CD4-positive, CD25-positive, alpha-beta regulatory T cell (primary cell): Measurements from ENCODE around the gene LEMD3. TPM values are rescaled to one million over a fixed set of nuclear protein-coding genes. Genes with fewer than 3 reads are reported as not detected.
A peak's percentile ranks its signal among the peaks of the same experiment; 100 is the strongest.

Source experiments
- ATAC-seq, 2 donors: fragments of 150-1000 bp; cut with Tn5 transposase; one replicate each; pipeline ENCODE4 v1.10.0; 2021; ENCODE audit warnings: low read depth in 2 of 2, moderate number of reproducible peaks in 2 of 2, moderate library complexity in 1 of 2
- DNase-seq, 3 donors: peaks; one replicate each; pipeline versions ENCODE4 v3.0.0 to v3.0.0-alpha.2; 2012 to 2022; ENCODE audit warnings: mixed read lengths in 1 of 3
- H3K27ac ChIP-seq: one replicate; pipeline ENCODE4 v1.7.0; 2013; ENCODE audit warnings: mild to moderate bottlenecking, low read length; ENCODE audit not compliant: insufficient read depth, poor library complexity, severe bottlenecking
- H3K27me3 ChIP-seq: one replicate; pipeline ENCODE4 v1.7.0; 2013; ENCODE audit warnings: low read length; ENCODE audit not compliant: control insufficient read depth, insufficient read depth
- H3K36me3 ChIP-seq: one replicate; pipeline ENCODE4 v1.7.0; 2013; ENCODE audit warnings: mild to moderate bottlenecking, low read length, moderate library complexity; ENCODE audit not compliant: control insufficient read depth, insufficient read depth
- H3K4me1 ChIP-seq: 2 replicates; pipeline ENCODE4 v1.7.0; 2013; ENCODE audit warnings: mild to moderate bottlenecking, low read length; ENCODE audit not compliant: insufficient read depth, control insufficient read depth, poor library complexity, severe bottlenecking
- H3K4me3 ChIP-seq: one replicate; pipeline ENCODE4 v1.7.0; 2013; ENCODE audit warnings: low read depth, mild to moderate bottlenecking, low read length, moderate library complexity
- H3K9me3 ChIP-seq, 2 experiments: 1 replicate in 1 of 2; 2 replicates in 1 of 2; pipeline ENCODE4 v1.7.0; 2013; ENCODE audit warnings: low read length in 2 of 2, mild to moderate bottlenecking in 1 of 2, moderate library complexity in 1 of 2; ENCODE audit not compliant: control insufficient read depth in 2 of 2
- H3K27ac Mint-ChIP-seq, 3 donors: one replicate each; pipeline ENCODE4 v1.8.0; 2020 to 2022; ENCODE audit warnings: mild to moderate bottlenecking in 3 of 3, mixed read lengths in 3 of 3, moderate library complexity in 2 of 3
- H3K27me3 Mint-ChIP-seq: one replicate; pipeline ENCODE4 v1.8.0; 2022; ENCODE audit warnings: mild to moderate bottlenecking, mixed read lengths
- H3K36me3 Mint-ChIP-seq: one replicate; pipeline ENCODE4 v1.8.0; 2020; ENCODE audit warnings: mixed read lengths
- H3K4me1 Mint-ChIP-seq, 4 donors: one replicate each; pipeline ENCODE4 v1.8.0; 2020 to 2022; ENCODE audit warnings: mixed read lengths in 4 of 4, mild to moderate bottlenecking in 1 of 4
- H3K4me3 Mint-ChIP-seq, 4 donors: one replicate each; pipeline ENCODE4 v1.8.0; 2020 to 2022; ENCODE audit warnings: mild to moderate bottlenecking in 4 of 4, mixed read lengths in 4 of 4, moderate library complexity in 3 of 4
- H3K9me3 Mint-ChIP-seq, 7 donors: one replicate each; pipeline ENCODE4 v1.8.0; 2020 to 2022; ENCODE audit warnings: mixed read lengths in 7 of 7, mild to moderate bottlenecking in 3 of 7, moderate library complexity in 2 of 7
- polyA plus RNA-seq, 4 donors: library from polyadenylated mRNA; unstranded; fragments of 300-500 nt; fragmentation: Illumina TruSeq; gene quantifications; one replicate each; pipeline ENCODE4 v1.2.3, GENCODE V29; 2021
- total RNA-seq: library from RNA; stranded (reverse); gene quantifications from one replicate; pipeline ENCODE4 v1.2.3, GENCODE V29; 2022

LEMD3 gene
- total and polyA plus RNA-seq, 5 donors from 2014 or later = 31.4 to 68.9 (median 37.4) TPM

GRCh38 chr12:65217086-65217485 is 47.7 kb downstream of the LEMD3 start:
- DNase-seq (no peak), ATAC-seq (no peak)
- Histone ChIP-seq H3K27me3 (no peaks in the 10 kb centered on the region), H3K4me1 (no peaks in the 10 kb centered on the region), H3K9me3 (peaks cover 8 to 14% of the 10 kb centered on the region in 2 experiments), H3K4me3 (no peak overlapping the region), H3K36me3 (peaks cover 40% of the 10 kb centered on the region), H3K27ac (peak overlapping the region; percentile 8)
- Mint-ChIP-seq H3K36me3 (peaks cover 48% of the 10 kb centered on the region), H3K9me3 (peaks cover 0 to 18% (median 6%) of the 10 kb centered on the region in 7 donors), H3K27me3 (no peaks in the 10 kb centered on the region), H3K27ac (peak overlapping the region in 1 of 3 donors; percentile 5), H3K4me3 (no peak overlapping the region), H3K4me1 (peaks cover 8 to 25% (median 18%) of the 10 kb centered on the region in 4 donors)

- Histone ChIP-seq H3K4me1 (no peaks in the 10 kb centered on the region), H3K4me3 (no peak overlapping the region), H3K9me3 (peaks cover 8 to 14% of the 10 kb centered on the region in 2 experiments), H3K36me3 (peaks cover 47% of the 10 kb centered on the region), H3K27me3 (no peaks in the 10 kb centered on the region), H3K27ac (no peak overlapping the region)
- H3K9me3 Mint-ChIP-seq = peaks cover 0 to 26% (median 8%) of the 10 kb centered on the region in 7 donors
- H3K27me3 Mint-ChIP-seq = no peaks in the 10 kb centered on the region
- no peak for DNase-seq
- no peak for ATAC-seq
- peak overlapping the region in 1 of 4 donors; percentile 21 for H3K4me3 Mint-ChIP-seq
- no peak overlapping the region for H3K27ac Mint-ChIP-seq
- peaks cover 63% of the 10 kb centered on the region for H3K36me3 Mint-ChIP-seq
- H3K4me1 Mint-ChIP-seq = peaks cover 14 to 28% (median 19%) of the 10 kb centered on the region in 4 donors
These were observed 51.4 kb downstream of the LEMD3 start for GRCh38 chr12:65220761-65221160.

GRCh38 chr12:65229441-65229840 is 60.1 kb downstream of the LEMD3 start:
- H3K4me3 Mint-ChIP-seq = no peak overlapping the region
- Histone ChIP-seq H3K27ac (no peak overlapping the region), H3K4me3 (no peak overlapping the region), H3K4me1 (no peaks in the 10 kb centered on the region), H3K9me3 (peaks cover 5 to 20% of the 10 kb centered on the region in 2 experiments), H3K27me3 (no peaks in the 10 kb centered on the region), H3K36me3 (peaks cover 31% of the 10 kb centered on the region)
- peaks cover 47% of the 10 kb centered on the region for H3K36me3 Mint-ChIP-seq
- H3K27me3 Mint-ChIP-seq = no peaks in the 10 kb centered on the region
- H3K27ac Mint-ChIP-seq = no peak overlapping the region
- H3K9me3 Mint-ChIP-seq = peaks cover 0 to 23% (median 8%) of the 10 kb centered on the region in 7 donors
- H3K4me1 Mint-ChIP-seq = peaks cover 27 to 42% (median 33%) of the 10 kb centered on the region in 4 donors
- ATAC-seq (no peak), DNase-seq (no peak)

- Mint-ChIP-seq H3K4me1 (peaks cover 18 to 20% (median 19%) of the 10 kb centered on the region in 4 donors), H3K4me3 (no peak overlapping the region), H3K9me3 (peaks cover 0 to 17% (median 5%) of the 10 kb centered on the region in 7 donors), H3K27ac (peak overlapping the region in 2 of 3 donors; percentile 5 to 17), H3K36me3 (peaks cover 28% of the 10 kb centered on the region), H3K27me3 (no peaks in the 10 kb centered on the region)
- H3K36me3 ChIP-seq = peaks cover 23% of the 10 kb centered on the region
- DNase-seq = peak in 2 of 3 donors; percentile 37 to 63
- H3K27ac ChIP-seq = no peak overlapping the region
- H3K27me3 ChIP-seq = no peaks in the 10 kb centered on the region
- H3K9me3 ChIP-seq = peaks cover 5 to 20% of the 10 kb centered on the region in 2 experiments
- peak overlapping the region; percentile 12 for H3K4me3 ChIP-seq
- ATAC-seq = no peak
- H3K4me1 ChIP-seq = no peaks in the 10 kb centered on the region
These were observed 63.2 kb downstream of the LEMD3 start for GRCh38 chr12:65232476-65233077.

GRCh38 chr12:65237153-65237552 is 67.8 kb downstream of the LEMD3 start:
- Mint-ChIP-seq H3K27ac (no peak overlapping the region), H3K9me3 (no peaks in the 10 kb centered on the region), H3K36me3 (peaks cover 6% of the 10 kb centered on the region), H3K4me3 (no peak overlapping the region), H3K4me1 (peaks cover 8 to 19% (median 12%) of the 10 kb centered on the region in 4 donors), H3K27me3 (no peaks in the 10 kb centered on the region)
- ATAC-seq (no peak), DNase-seq (no peak)
- Histone ChIP-seq H3K4me3 (no peak overlapping the region), H3K27me3 (no peaks in the 10 kb centered on the region), H3K36me3 (peaks cover 22% of the 10 kb centered on the region), H3K4me1 (no peaks in the 10 kb centered on the region), H3K9me3 (no peaks in the 10 kb centered on the region), H3K27ac (no peak overlapping the region)

- Mint-ChIP-seq H3K4me3 (no peak overlapping the region), H3K27ac (no peak overlapping the region), H3K9me3 (no peaks in the 10 kb centered on the region), H3K36me3 (peaks cover 21% of the 10 kb centered on the region), H3K27me3 (no peaks in the 10 kb centered on the region), H3K4me1 (peaks cover 0 to 12% (median 5%) of the 10 kb centered on the region in 4 donors)
- ATAC-seq (no peak), DNase-seq (no peak)
- Histone ChIP-seq H3K27me3 (no peaks in the 10 kb centered on the region), H3K9me3 (no peaks in the 10 kb centered on the region), H3K4me1 (no peaks in the 10 kb centered on the region), H3K27ac (no peak overlapping the region), H3K36me3 (peaks cover 37% of the 10 kb centered on the region), H3K4me3 (no peak overlapping the region)
These were observed 69.2 kb downstream of the LEMD3 start for GRCh38 chr12:65238609-65239008.

- peak overlapping the region in 1 of 3 donors; percentile 10 for H3K27ac Mint-ChIP-seq
- no peaks in the 10 kb centered on the region for H3K27me3 ChIP-seq
- no peaks in the 10 kb centered on the region for H3K9me3 Mint-ChIP-seq
- ATAC-seq (no peak), DNase-seq (peak in 1 of 3 donors; percentile 10)
- H3K4me1 Mint-ChIP-seq = peaks cover 0 to 8% (median 1%) of the 10 kb centered on the region in 4 donors
- no peak overlapping the region for H3K27ac ChIP-seq
- H3K4me3 Mint-ChIP-seq = no peak overlapping the region
- no peak overlapping the region for H3K4me3 ChIP-seq
- H3K36me3 Mint-ChIP-seq = peaks cover 31% of the 10 kb centered on the region
- no peaks in the 10 kb centered on the region for H3K9me3 ChIP-seq
- H3K27me3 Mint-ChIP-seq = peaks cover 2% of the 10 kb centered on the region
- no peaks in the 10 kb centered on the region for H3K4me1 ChIP-seq
- H3K36me3 ChIP-seq = peaks cover 29% of the 10 kb centered on the region
These were observed 79.6 kb downstream of the LEMD3 start for GRCh38 chr12:65248656-65249633.
